Pancreas (tissue), 10 donors: ENCODE data around the gene NDUFS6. TPM values are rescaled to one million over a fixed set of nuclear protein-coding genes. Genes with fewer than 3 reads are reported as not detected.

ENCODE experiments used
- ATAC-seq, 4 donors: fragments of 200-7000 bp; cut with Tn5 transposase; one replicate each; pipeline versions ENCODE4 v1.8.0 to v1.9.1; 2020; ENCODE audit warnings: mild to moderate bottlenecking in 4 of 4, moderate library complexity in 4 of 4
- DNase-seq, 6 donors: peaks; one replicate each; pipeline ENCODE4 v3.0.0-alpha.2; 2020
- FAIRE-seq: peaks from 2 replicates; lab custom pipeline; 2012; peaks lifted over from hg19 to GRCh38; lab: Jason Lieb, UNC
- H3K27ac ChIP-seq, 4 donors: fragments of 200-600 bp; sonication (generic); 1 replicate in 3 of 4; 2 replicates in 1 of 4; pipeline versions ENCODE4 v1.5.0 to v1.8.0; 2020
- H3K27me3 ChIP-seq, 4 donors: fragments of 200-600 bp; one replicate each; pipeline ENCODE4 v1.8.0; 2021
- H3K36me3 ChIP-seq, 3 donors: fragments of 200-600 bp; sonication (generic) in 1 of 3; one replicate each; pipeline versions ENCODE4 v1.5.0 to v1.8.0; 2020 to 2021
- H3K4me1 ChIP-seq, 3 donors: fragments of 200-600 bp; one replicate each; pipeline ENCODE4 v1.8.0; 2021
- H3K4me3 ChIP-seq, 4 donors: fragments of 200-600 bp; sonication (generic) in 2 of 4; one replicate each; pipeline versions ENCODE4 v1.5.0 to v1.8.0; 2020 to 2021
- H3K9me3 ChIP-seq, 4 donors: fragments of 200-600 bp; one replicate each; pipeline ENCODE4 v1.8.0; 2021
- CTCF ChIP-seq, 4 donors: fragments of 200-600 bp; sonication (generic) in 3 of 4; IDR thresholded peaks; one replicate each; pipeline versions ENCODE4 v1.5.0 to v1.8.0; 2021; ENCODE audit warnings: antibody characterized with exemption in 4 of 4
- WGBS, 2 donors: extraction: QIAGEN DNeasy Blood & Tissue Kit; methylation state at CpG; one replicate each; pipeline ENCODE4 v1.1.7; 2013; 5-methylcytosine and 5-hydroxymethylcytosine counted together
- intact Hi-C, 3 donors: fragments of 100-400 bp; cut with DNase I; formaldehyde crosslinking; loops; one replicate each; pipeline versions ENCODE4 v1.11.1 to v1.14.2; 2022
- polyA plus RNA-seq, 2 donors: library from polyadenylated mRNA; stranded (reverse); fragments of 200-250 nt; gene quantifications; one replicate each; pipeline ENCODE4 v1.2.3, GENCODE V29; 2013
- total RNA-seq, 6 donors: library from RNA; stranded (reverse); fragmentation: NEBNext Ultra II Directional in 4 of 6; extraction: Animal tissue kit (Norgen Biotek cat#: 25700) in 4 of 6; gene quantifications; one replicate each; pipeline versions ENCODE4 v1.2.1 to v1.2.4, GENCODE V29; 2021 to 2023
- donor health status: healthy with polysubstance abuse.
- donor health status: DM: no; HTN: no; CAD: no; lungs with moderate emphysema.
- donor health status: DM: no; HTN: no; CAD: no.
- donor health status: control.
- donor health status: control.
- donor health status: Bipolar disorder and iron deficiency.
- donor health status: DM: yes; HTN: yes; CAD: no.
- donor health status: DM: no; HTN: no; CAD: no.
- donor health status: DM: no; HTN: no; CAD: no.
- donor health status: DM: yes; HTN: yes; CAD: no.

NDUFS6 gene
- total and polyA plus RNA-seq, 8 donors = 8.2 to 41.9 (median 14.2) TPM

GRCh38 chr5:1759378-1759970 is 41.7 kb upstream of the NDUFS6 start:
- H3K4me1 ChIP-seq = no peaks in the 10 kb centered on the region
- H3K27ac ChIP-seq = no peak overlapping the region
- 50 to 58% methylated on average over 13 of the region's 13 CpGs for WGBS, 2 donors
- FAIRE-seq (no peak), DNase-seq (peak in 1 of 6 donors; percentile 4), ATAC-seq (no peak)
- H3K4me3 ChIP-seq = no peak overlapping the region
- no peak for TF ChIP-seq CTCF (IDR thresholded peaks at IDR 0.05)
- intact Hi-C loops = no loop called here
- no peaks in the 10 kb centered on the region for H3K9me3 ChIP-seq
- no peaks in the 10 kb centered on the region for H3K27me3 ChIP-seq
- H3K36me3 ChIP-seq = no peaks in the 10 kb centered on the region

- ATAC-seq = no peak
- no peaks in the 10 kb centered on the region for H3K4me1 ChIP-seq
- no peaks in the 10 kb centered on the region for H3K36me3 ChIP-seq
- no peaks in the 10 kb centered on the region for H3K27me3 ChIP-seq
- TF ChIP-seq CTCF (IDR thresholded peaks at IDR 0.05) = no peak
- no peaks in the 10 kb centered on the region for H3K9me3 ChIP-seq
- no peak for FAIRE-seq
- no peak for DNase-seq
- intact Hi-C loops = no loop called here
- H3K27ac ChIP-seq = no peak overlapping the region
- WGBS, 2 donors = 43 to 63% methylated on average over 4 of the region's 4 CpGs
- no peak overlapping the region for H3K4me3 ChIP-seq
Measured at GRCh38 chr5:1760231-1760630, 41.0 kb upstream of the NDUFS6 start.

- no peak for TF ChIP-seq CTCF (IDR thresholded peaks at IDR 0.05)
- ATAC-seq (no peak), FAIRE-seq (no peak), DNase-seq (peak in 3 of 6 donors; percentile 10 to 49 (median 46))
- H3K27ac ChIP-seq = no peak overlapping the region
- no peaks in the 10 kb centered on the region for H3K4me1 ChIP-seq
- 56 to 60% methylated on average over 28 of the region's 28 CpGs for WGBS, 2 donors
- no peaks in the 10 kb centered on the region for H3K36me3 ChIP-seq
- no peak overlapping the region for H3K4me3 ChIP-seq
- no peaks in the 10 kb centered on the region for H3K27me3 ChIP-seq
- intact Hi-C loops = no loop called here
- no peaks in the 10 kb centered on the region for H3K9me3 ChIP-seq
Measured at GRCh38 chr5:1760656-1761452, 40.4 kb upstream of the NDUFS6 start.

- H3K4me3 ChIP-seq = no peak overlapping the region
- no peak overlapping the region for H3K27ac ChIP-seq
- H3K4me1 ChIP-seq = no peaks in the 10 kb centered on the region
- peak in 1 of 6 donors; percentile 44 for DNase-seq
- no peaks in the 10 kb centered on the region for H3K27me3 ChIP-seq
- TF ChIP-seq CTCF (IDR thresholded peaks at IDR 0.05) = no peak
- H3K9me3 ChIP-seq = no peaks in the 10 kb centered on the region
- intact Hi-C loops = no loop called here
- 63 to 78% methylated on average over 11 of the region's 11 CpGs for WGBS, 2 donors
- no peaks in the 10 kb centered on the region for H3K36me3 ChIP-seq
- no peak for FAIRE-seq
- ATAC-seq = no peak
Measured at GRCh38 chr5:1761453-1761755, 39.8 kb upstream of the NDUFS6 start.
